Vagina (tissue), 2 donors: ENCODE data around the gene MRPL33.
"Not testable (repeated sequence)": the region's sequence is repeated elsewhere in the genome, so short reads cannot be mapped to it uniquely, and the experiment has no call there.

ENCODE experiments used
- CTCF ChIP-seq, 3 experiments: fragments of 450-650 bp in 2 of 3; fragments of 200-600 bp in 1 of 3; sonication (generic) in 1 of 3; IDR thresholded peaks; one replicate each; pipeline ENCODE4 v1.5.1; 2017 to 2019; ENCODE audit warnings: antibody characterized with exemption in 3 of 3, mild to moderate bottlenecking in 2 of 3, moderate library complexity in 2 of 3
- POLR2A ChIP-seq, 2 donors: fragments of 450-650 bp; IDR thresholded peaks; one replicate each; pipeline ENCODE4 v1.6.1; 2017; ENCODE audit warnings: antibody characterized with exemption in 2 of 2, mild to moderate bottlenecking in 2 of 2, moderate library complexity in 2 of 2
- POLR2AphosphoS5 ChIP-seq, 2 donors: sonication (generic); formaldehyde crosslinking; IDR thresholded peaks; one replicate each; pipeline ENCODE4 v1.9.0; 2017; ENCODE audit warnings: antibody characterized with exemption in 2 of 2, mild to moderate bottlenecking in 2 of 2, low read depth in 1 of 2; ENCODE audit not compliant: insufficient read depth in 1 of 2

- not testable (repeated sequence) for TF ChIP-seq CTCF (IDR thresholded peaks at IDR 0.05); POLR2AphosphoS5 (IDR thresholded peaks at IDR 0.05; ENCODE audit: insufficient read depth in 1 of 2, low read depth in 1 of 2); POLR2A (IDR thresholded peaks at IDR 0.05)
These were observed 26.0 kb upstream of the MRPL33 start for GRCh38 chr2:27745494-27745893.
